H9 (cell line): ENCODE data around the gene OTX1. TPM values are rescaled to one million over a fixed set of nuclear protein-coding genes. Genes with fewer than 3 reads are reported as not detected.

Source experiments
- DNase-seq: peaks from one replicate; pipeline ENCODE4 v3.0.0-alpha.2; 2017
- H2AFZ ChIP-seq: one replicate; pipeline ENCODE4 v1.6.1; 2013; ENCODE audit warnings: mild to moderate bottlenecking, low read length, control low read depth, moderate library complexity
- H2AK5ac ChIP-seq: 2 replicates; pipeline ENCODE4 v1.6.1; 2013; ENCODE audit warnings: low read length, control low read depth, mixed read lengths; ENCODE audit not compliant: insufficient read length
- H2BK120ac ChIP-seq: one replicate; pipeline ENCODE4 v1.6.1; 2013; ENCODE audit warnings: low read depth, mild to moderate bottlenecking, low read length, control low read depth, inconsistent platforms; ENCODE audit not compliant: poor library complexity, severe bottlenecking
- H2BK12ac ChIP-seq: 2 replicates; pipeline ENCODE4 v1.6.1; 2013; ENCODE audit warnings: low read length, control low read depth, mixed read lengths, low read depth; ENCODE audit not compliant: insufficient read length
- H2BK15ac ChIP-seq: 2 replicates; pipeline ENCODE4 v1.6.1; 2013; ENCODE audit warnings: low read depth, low read length, control low read depth
- H2BK20ac ChIP-seq: one replicate; pipeline ENCODE4 v1.6.1; 2013; ENCODE audit warnings: low read depth, mild to moderate bottlenecking, low read length, control low read depth, inconsistent platforms; ENCODE audit not compliant: poor library complexity, severe bottlenecking
- H2BK5ac ChIP-seq: 2 replicates; pipeline ENCODE4 v1.6.1; 2013; ENCODE audit warnings: low read length, control low read depth, mixed read lengths; ENCODE audit not compliant: insufficient read length
- H3K14ac ChIP-seq: 2 replicates; pipeline ENCODE4 v1.6.1; 2013; ENCODE audit warnings: low read length, control low read depth; ENCODE audit not compliant: insufficient read depth
- H3K18ac ChIP-seq: 2 replicates; pipeline ENCODE4 v1.6.1; 2013; ENCODE audit warnings: low read depth, mild to moderate bottlenecking, mixed read lengths, low read length, control low read depth; ENCODE audit not compliant: insufficient read length
- H3K23ac ChIP-seq: 2 replicates; pipeline ENCODE4 v1.6.1; 2013; ENCODE audit warnings: low read length, control low read depth, mixed read lengths, low read depth; ENCODE audit not compliant: insufficient read length
- H3K23me2 ChIP-seq: 2 replicates; pipeline ENCODE4 v1.6.1; 2013; ENCODE audit warnings: low read depth, mild to moderate bottlenecking, mixed read lengths, low read length, control low read depth; ENCODE audit not compliant: insufficient read length, poor library complexity, severe bottlenecking
- H3K27ac ChIP-seq: 2 replicates; pipeline ENCODE4 v1.5.1; 2013; ENCODE audit warnings: low read length, control low read depth, mixed read lengths, low read depth; ENCODE audit not compliant: insufficient read length
- H3K27me3 ChIP-seq: 2 replicates; pipeline ENCODE4 v1.6.1; 2013; ENCODE audit warnings: low read length, control low read depth, inconsistent platforms; ENCODE audit not compliant: insufficient read depth
- H3K4ac ChIP-seq: 2 replicates; pipeline ENCODE4 v1.6.1; 2013; ENCODE audit warnings: low read depth, mild to moderate bottlenecking, control low read depth, inconsistent platforms, low read length, moderate library complexity
- H3K4me1 ChIP-seq: 2 replicates; pipeline ENCODE4 v1.6.1; 2013; ENCODE audit warnings: low read length, control low read depth, inconsistent platforms; ENCODE audit not compliant: insufficient read depth
- H3K4me2 ChIP-seq: 2 replicates; pipeline ENCODE4 v1.6.1; 2013; ENCODE audit warnings: low read length, control low read depth, mixed read lengths; ENCODE audit not compliant: insufficient read length, insufficient read depth
- H3K56ac ChIP-seq: 2 replicates; pipeline ENCODE4 v1.6.1; 2013; ENCODE audit warnings: low read depth, mild to moderate bottlenecking, mixed read lengths, low read length, control low read depth; ENCODE audit not compliant: insufficient read length
- H3K79me1 ChIP-seq: 2 replicates; pipeline ENCODE4 v1.6.1; 2013; ENCODE audit warnings: low read depth, mild to moderate bottlenecking, moderate library complexity, low read length, control low read depth, inconsistent platforms; ENCODE audit not compliant: insufficient read depth, poor library complexity, severe bottlenecking
- H3K79me2 ChIP-seq: 2 replicates; pipeline ENCODE4 v1.6.1; 2013; ENCODE audit warnings: low read length, control low read depth, inconsistent platforms; ENCODE audit not compliant: insufficient read depth
- H3K9ac ChIP-seq: 2 replicates; pipeline ENCODE4 v1.6.1; 2013; ENCODE audit warnings: low read length, control low read depth, mixed read lengths; ENCODE audit not compliant: insufficient read length; ENCODE audit errors: extremely low read depth
- H3K9me3 ChIP-seq: one replicate; pipeline ENCODE4 v1.6.1; 2013; ENCODE audit warnings: low read depth, low read length, inconsistent platforms; ENCODE audit not compliant: control insufficient read depth
- H3T11ph ChIP-seq: one replicate; pipeline ENCODE4 v1.6.1; 2013; ENCODE audit warnings: mild to moderate bottlenecking, low read length, control low read depth, inconsistent platforms
- H4K20me1 ChIP-seq: one replicate; pipeline ENCODE4 v1.6.1; 2013; ENCODE audit not compliant: control insufficient read depth, insufficient read length, insufficient read depth
- H4K5ac ChIP-seq: 2 replicates; pipeline ENCODE4 v1.6.1; 2013; ENCODE audit warnings: low read depth, mild to moderate bottlenecking, mixed read lengths, low read length, control low read depth; ENCODE audit not compliant: insufficient read length
- H4K8ac ChIP-seq: replicated peaks from 2 replicates; pipeline ENCODE4 v1.6.1; 2013; ENCODE audit warnings: low read length, control low read depth, mixed read lengths, low read depth; ENCODE audit not compliant: insufficient read length
- H4K91ac ChIP-seq: 2 replicates; pipeline ENCODE4 v1.6.1; 2013; ENCODE audit warnings: low read depth, mild to moderate bottlenecking, moderate library complexity, mixed read lengths, low read length, control low read depth; ENCODE audit not compliant: insufficient read length
- H3K27ac Mint-ChIP-seq, 3 experiments: 2 replicates in 2 of 3; 3 replicates in 1 of 3; pipeline ENCODE4 v1.8.0; 2020 to 2021; ENCODE audit warnings: mixed read lengths in 3 of 3, mild to moderate bottlenecking in 1 of 3, moderate library complexity in 1 of 3
- H3K27me3 Mint-ChIP-seq: 2 replicates; pipeline ENCODE4 v1.8.0; 2021; ENCODE audit warnings: low read depth, mild to moderate bottlenecking, moderate library complexity, mixed read lengths
- H3K36me3 Mint-ChIP-seq, 3 experiments: 2 replicates in 2 of 3; 3 replicates in 1 of 3; pipeline ENCODE4 v1.8.0; 2020 to 2021; ENCODE audit warnings: low read depth in 3 of 3, mixed read lengths in 3 of 3; ENCODE audit not compliant: insufficient read depth in 1 of 3
- H3K4me1 Mint-ChIP-seq, 2 experiments: 2 replicates each; pipeline ENCODE4 v1.8.0; 2020; ENCODE audit warnings: mixed read lengths in 2 of 2
- H3K4me3 Mint-ChIP-seq, 2 experiments: 2 replicates in 1 of 2; 3 replicates in 1 of 2; pipeline ENCODE4 v1.8.0; 2020 to 2021; ENCODE audit warnings: mild to moderate bottlenecking in 2 of 2, mixed read lengths in 2 of 2, moderate library complexity in 1 of 2
- H3K9me3 Mint-ChIP-seq, 2 experiments: 2 replicates in 1 of 2; 3 replicates in 1 of 2; pipeline ENCODE4 v1.8.0; 2020; ENCODE audit warnings: mild to moderate bottlenecking in 2 of 2, mixed read lengths in 2 of 2, moderate library complexity in 1 of 2
- CTCF ChIP-seq: fragments of 200-600 bp; sonication (generic); conservative IDR thresholded peaks from 3 replicates; pipeline ENCODE4 v1.8.0; 2021; ENCODE audit warnings: antibody characterized with exemption, mild to moderate bottlenecking
- WGBS: extraction: QIAGEN DNeasy Blood & Tissue Kit; methylation state at CpG from one replicate; pipeline ENCODE4 v1.1.7; 2013; ENCODE audit warnings: missing lambda C conversion rate, low lambda C conversion rate, mixed read lengths; ENCODE audit not compliant: insufficient read length; ENCODE audit errors: extremely low coverage; 5-methylcytosine and 5-hydroxymethylcytosine counted together
- total RNA-seq: library from RNA; stranded (reverse); gene quantifications from 2 replicates; pipeline ENCODE4 v1.2.1, GENCODE V29; 2021

The OTX1 gene
- total RNA-seq, 1 experiment from 2014 or later = 0.13 TPM

GRCh38 chr2:63071664-63072063, 21.0 kb downstream of the OTX1 start:
- Histone ChIP-seq H2BK15ac (no peak overlapping the region), H3K4me2 (no peak overlapping the region), H4K5ac (no peak overlapping the region), H3K9ac (no peak overlapping the region), H3K14ac (no peak overlapping the region), H3K27ac (no peak overlapping the region), H3K79me1 (no peaks in the 10 kb centered on the region), H2BK12ac (no peak overlapping the region), H3K79me2 (no peaks in the 10 kb centered on the region), H4K8ac (no peak overlapping the region), H3T11ph (no peak overlapping the region), H2AK5ac (no peak overlapping the region), H2BK120ac (no peak overlapping the region), H3K27me3 (no peaks in the 10 kb centered on the region), H4K91ac (no peak overlapping the region), H3K4ac (no peak overlapping the region), H2BK5ac (no peak overlapping the region), H3K23ac (no peak overlapping the region), H2BK20ac (no peak overlapping the region), H3K23me2 (no peaks in the 10 kb centered on the region), H3K56ac (no peak overlapping the region), H3K18ac (no peak overlapping the region), H4K20me1 (no peaks in the 10 kb centered on the region), H3K9me3 (no peaks in the 10 kb centered on the region), H2AFZ (no peak overlapping the region), H3K4me1 (no peaks in the 10 kb centered on the region)
- no peak overlapping the region for H3K4me3 Mint-ChIP-seq
- no CpG with 5 or more reads among the region's 2 CpGs for WGBS
- DNase-seq = no peak
- no peak for TF ChIP-seq CTCF
- peaks cover 0 to under 1% of the 10 kb centered on the region in 2 experiments; a peak in 1 of 4 replicates for H3K4me1 Mint-ChIP-seq
- H3K9me3 Mint-ChIP-seq = no peaks in the 10 kb centered on the region; a peak in 1 of 5 replicates
- no peak overlapping the region for H3K27ac Mint-ChIP-seq
- no peaks in the 10 kb centered on the region for H3K36me3 Mint-ChIP-seq
- H3K27me3 Mint-ChIP-seq = peaks cover 18% of the 10 kb centered on the region
